ENCODE measurements around the gene ETNPPL. TPM values are rescaled to one million over a fixed set of nuclear protein-coding genes. Genes with fewer than 3 reads are reported as not detected.

ETNPPL gene
- polyA plus RNA-seq, 1 donor from 2014 or later = 0.45 TPM

DNA sequence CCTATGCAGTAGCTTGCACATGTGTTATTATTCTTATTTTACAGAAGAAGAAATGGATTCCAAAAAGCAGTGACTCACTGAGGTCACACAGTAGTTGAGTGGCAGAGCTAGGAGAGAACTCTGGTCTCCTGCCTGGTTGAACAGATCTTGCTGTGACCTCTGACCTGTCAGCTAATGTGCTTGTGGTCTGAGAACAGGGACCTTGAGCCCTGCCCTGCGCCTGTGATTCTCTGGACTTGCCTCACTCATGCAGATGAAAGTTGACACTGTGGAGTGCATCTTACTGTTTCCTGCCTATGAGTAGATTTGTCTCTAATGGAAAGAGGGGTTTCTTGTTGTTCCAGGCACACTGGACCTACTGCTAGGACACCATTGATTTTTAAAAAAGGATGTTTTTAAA lies 32.3 kb downstream of the ETNPPL start:
- Histone ChIP-seq H2AFZ (ENCODE audit: low read depth, low read length) (no peak overlapping the region), H3K4me2 (ENCODE audit: low read length) (no peak overlapping the region), H3K27me3 (ENCODE audit: insufficient read depth, low read depth, low read length) (no peaks in the 10 kb centered on the region), H3K9me2 (ENCODE audit: insufficient read depth, low read length) (no peaks in the 10 kb centered on the region), H3K36me3 (ENCODE audit: insufficient read depth, low read length) (no peaks in the 10 kb centered on the region), H3K79me2 (replicated peaks; ENCODE audit: insufficient read depth, low read length) (no peaks in the 10 kb centered on the region), H3K9me3 (ENCODE audit: low read length) (peaks cover 4% of the 10 kb centered on the region), H4K20me1 (ENCODE audit: insufficient read depth) (no peaks in the 10 kb centered on the region), H3K4me3 (ENCODE audit: low read length) (no peak overlapping the region), H3K9ac (ENCODE audit: low read length) (no peak overlapping the region), H3F3A (ENCODE audit: insufficient read depth, low read length, poor library complexity, severe bottlenecking) (no peaks in the 10 kb centered on the region), H3K27ac (ENCODE audit: low read length) (no peak overlapping the region)
- TF ChIP-seq POLR2AphosphoS5 (IDR thresholded peaks at IDR 0.05) (no peak), CTCF (IDR thresholded peaks at IDR 0.05; ENCODE audit: poor library complexity, severe bottlenecking) (no peak), EZH2 (IDR thresholded peaks at IDR 0.05; ENCODE audit: borderline replicate concordance, insufficient read depth, low read length, poor library complexity, severe bottlenecking) (no peak), RAD21 (conservative IDR thresholded peaks at IDR 0.05) (no peak)

GRCh38 chr4:108729731-108730130 lies 33.1 kb downstream of the ETNPPL start:
- H3K27ac ChIP-seq (ENCODE audit: low read length) = no peak overlapping the region
- H3K9ac ChIP-seq (ENCODE audit: low read length) = no peak overlapping the region
- H2AFZ ChIP-seq (ENCODE audit: low read depth, low read length) = no peak overlapping the region
- H3K79me2 ChIP-seq (replicated peaks; ENCODE audit: insufficient read depth, low read length) = no peaks in the 10 kb centered on the region
- no peaks in the 10 kb centered on the region for H3K27me3 ChIP-seq (ENCODE audit: insufficient read depth, low read depth, low read length)
- peaks cover 4% of the 10 kb centered on the region for H3K9me3 ChIP-seq (ENCODE audit: low read length)
- H3K4me2 ChIP-seq (ENCODE audit: low read length) = no peak overlapping the region
- no peaks in the 10 kb centered on the region for H3K9me2 ChIP-seq (ENCODE audit: insufficient read depth, low read length)
- TF ChIP-seq TAF1 (IDR thresholded peaks at IDR 0.05; ENCODE audit: low read depth) = no peak
- TF ChIP-seq, protein P1, sequence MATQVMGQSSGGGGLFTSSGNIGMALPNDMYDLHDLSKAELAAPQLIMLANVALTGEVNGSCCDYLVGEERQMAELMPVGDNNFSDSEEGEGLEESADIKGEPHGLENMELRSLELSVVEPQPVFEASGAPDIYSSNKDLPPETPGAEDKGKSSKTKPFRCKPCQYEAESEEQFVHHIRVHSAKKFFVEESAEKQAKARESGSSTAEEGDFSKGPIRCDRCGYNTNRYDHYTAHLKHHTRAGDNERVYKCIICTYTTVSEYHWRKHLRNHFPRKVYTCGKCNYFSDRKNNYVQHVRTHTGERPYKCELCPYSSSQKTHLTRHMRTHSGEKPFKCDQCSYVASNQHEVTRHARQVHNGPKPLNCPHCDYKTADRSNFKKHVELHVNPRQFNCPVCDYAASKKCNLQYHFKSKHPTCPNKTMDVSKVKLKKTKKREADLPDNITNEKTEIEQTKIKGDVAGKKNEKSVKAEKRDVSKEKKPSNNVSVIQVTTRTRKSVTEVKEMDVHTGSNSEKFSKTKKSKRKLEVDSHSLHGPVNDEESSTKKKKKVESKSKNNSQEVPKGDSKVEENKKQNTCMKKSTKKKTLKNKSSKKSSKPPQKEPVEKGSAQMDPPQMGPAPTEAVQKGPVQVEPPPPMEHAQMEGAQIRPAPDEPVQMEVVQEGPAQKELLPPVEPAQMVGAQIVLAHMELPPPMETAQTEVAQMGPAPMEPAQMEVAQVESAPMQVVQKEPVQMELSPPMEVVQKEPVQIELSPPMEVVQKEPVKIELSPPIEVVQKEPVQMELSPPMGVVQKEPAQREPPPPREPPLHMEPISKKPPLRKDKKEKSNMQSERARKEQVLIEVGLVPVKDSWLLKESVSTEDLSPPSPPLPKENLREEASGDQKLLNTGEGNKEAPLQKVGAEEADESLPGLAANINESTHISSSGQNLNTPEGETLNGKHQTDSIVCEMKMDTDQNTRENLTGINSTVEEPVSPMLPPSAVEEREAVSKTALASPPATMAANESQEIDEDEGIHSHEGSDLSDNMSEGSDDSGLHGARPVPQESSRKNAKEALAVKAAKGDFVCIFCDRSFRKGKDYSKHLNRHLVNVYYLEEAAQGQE (IDR thresholded peaks at IDR 0.05; ENCODE audit: borderline replicate concordance) = no peak
- no peak for TF ChIP-seq EZH2 (IDR thresholded peaks at IDR 0.05; ENCODE audit: borderline replicate concordance, insufficient read depth, low read length, poor library complexity, severe bottlenecking)
- TF ChIP-seq RAD21 (conservative IDR thresholded peaks at IDR 0.05) = no peak
- no peak for TF ChIP-seq EP300 (conservative IDR thresholded peaks at IDR 0.05; ENCODE audit: poor library complexity, severe bottlenecking)
- no peak for TF ChIP-seq MXI1 (conservative IDR thresholded peaks at IDR 0.05; ENCODE audit: poor library complexity, severe bottlenecking)
- H3K36me3 ChIP-seq (ENCODE audit: insufficient read depth, low read length) = no peaks in the 10 kb centered on the region
- H3F3A ChIP-seq (ENCODE audit: insufficient read depth, low read length, poor library complexity, severe bottlenecking) = no peaks in the 10 kb centered on the region
- H4K20me1 ChIP-seq (ENCODE audit: insufficient read depth) = no peaks in the 10 kb centered on the region
- no peak overlapping the region for H3K4me3 ChIP-seq (ENCODE audit: low read length)

DNA sequence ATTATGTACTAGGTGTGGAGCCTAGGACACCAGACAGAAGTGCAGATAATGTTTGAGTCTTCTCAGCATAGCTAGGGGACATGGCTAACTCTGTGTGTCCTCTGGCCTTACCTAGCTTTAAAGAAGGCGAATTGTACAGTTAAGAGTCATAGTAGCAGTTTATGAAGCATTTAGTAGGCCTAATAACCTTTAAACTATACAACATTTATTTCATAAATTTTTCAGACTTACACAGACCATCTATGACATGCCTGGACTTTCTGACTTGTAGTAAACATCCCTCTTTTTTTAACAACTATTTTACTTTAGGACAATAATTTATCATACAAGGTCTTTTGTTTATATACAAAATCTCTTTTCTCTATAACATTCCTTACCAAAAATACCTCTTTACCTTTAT lies 37.4 kb downstream of the ETNPPL start:
- no peak overlapping the region for H3K27ac ChIP-seq (ENCODE audit: low read length)
- H3F3A ChIP-seq (ENCODE audit: insufficient read depth, low read length, poor library complexity, severe bottlenecking) = no peaks in the 10 kb centered on the region
- H3K27me3 ChIP-seq (ENCODE audit: insufficient read depth, low read depth, low read length) = no peaks in the 10 kb centered on the region
- no peak overlapping the region for H3K4me3 ChIP-seq (ENCODE audit: low read length)
- no peak overlapping the region for H3K9ac ChIP-seq (ENCODE audit: low read length)
- peaks cover 4% of the 10 kb centered on the region for H3K9me3 ChIP-seq (ENCODE audit: low read length)
- H3K9me2 ChIP-seq (ENCODE audit: insufficient read depth, low read length) = no peaks in the 10 kb centered on the region
- H4K20me1 ChIP-seq (ENCODE audit: insufficient read depth) = no peaks in the 10 kb centered on the region
- no peaks in the 10 kb centered on the region for H3K36me3 ChIP-seq (ENCODE audit: insufficient read depth, low read length)
- H2AFZ ChIP-seq (ENCODE audit: low read depth, low read length) = no peak overlapping the region
- TF ChIP-seq, protein P1 (IDR thresholded peaks at IDR 0.05; ENCODE audit: borderline replicate concordance) = no peak
- TF ChIP-seq EP300 (conservative IDR thresholded peaks at IDR 0.05; ENCODE audit: poor library complexity, severe bottlenecking) = no peak
- no peak for TF ChIP-seq EZH2 (IDR thresholded peaks at IDR 0.05; ENCODE audit: borderline replicate concordance, insufficient read depth, low read length, poor library complexity, severe bottlenecking)
- TF ChIP-seq POLR2AphosphoS5 (IDR thresholded peaks at IDR 0.05) = no peak
- TF ChIP-seq MXI1 (conservative IDR thresholded peaks at IDR 0.05; ENCODE audit: poor library complexity, severe bottlenecking) = no peak
- TF ChIP-seq CTCF (IDR thresholded peaks at IDR 0.05; ENCODE audit: poor library complexity, severe bottlenecking) = no peak
- no peak for TF ChIP-seq TAF1 (IDR thresholded peaks at IDR 0.05; ENCODE audit: low read depth)
- no peak for TF ChIP-seq RAD21 (conservative IDR thresholded peaks at IDR 0.05)
- TF ChIP-seq SMC3 (conservative IDR thresholded peaks at IDR 0.05; ENCODE audit: poor library complexity) = no peak
- no peak overlapping the region for H3K4me2 ChIP-seq (ENCODE audit: low read length)
- H3K79me2 ChIP-seq (replicated peaks; ENCODE audit: insufficient read depth, low read length) = no peaks in the 10 kb centered on the region

Measured in neural cell (in vitro differentiated cells).